WTC11 (cell line): ENCODE data around the gene TSPAN6. TPM values are rescaled to one million over a fixed set of nuclear protein-coding genes. Genes with fewer than 3 reads are reported as not detected.

Experiments
- ATAC-seq: fragments of 200-7000 bp; cut with Tn5 transposase; 2 replicates; pipeline ENCODE4 v1.10.0; 2021; ENCODE audit warnings: mild to moderate bottlenecking, moderate library complexity
- CTCF ChIA-PET: fragments of 300-600 bp; sonication (Branson Sonifier 250); formaldehyde crosslinking; loops from one replicate; lab custom pipeline; 2021; ENCODE audit warnings: antibody characterized with exemption; lab: Charles Lee
- POLR2A ChIA-PET: fragments of 350-600 bp; sonication (Branson Sonifier 250); formaldehyde crosslinking; loops from one replicate; lab custom pipeline; 2021; ENCODE audit warnings: antibody characterized with exemption; lab: Charles Lee
- DNase-seq: peaks from one replicate; pipeline ENCODE4 v3.0.0; 2021; ENCODE audit warnings: low spot score
- H3K27ac Mint-ChIP-seq: 2 replicates; pipeline ENCODE4 v1.8.0; 2021; ENCODE audit warnings: mixed read lengths
- H3K27me3 Mint-ChIP-seq: 2 replicates; pipeline ENCODE4 v1.8.0; 2021; ENCODE audit warnings: low read depth, mild to moderate bottlenecking, moderate library complexity, mixed read lengths
- H3K36me3 Mint-ChIP-seq: 2 replicates; pipeline ENCODE4 v1.8.0; 2021; ENCODE audit warnings: mixed read lengths
- H3K4me1 Mint-ChIP-seq: 2 replicates; pipeline ENCODE4 v1.8.0; 2022; ENCODE audit warnings: mixed read lengths
- H3K4me3 Mint-ChIP-seq: 2 replicates; pipeline ENCODE4 v1.8.0; 2021; ENCODE audit warnings: mild to moderate bottlenecking, moderate library complexity, mixed read lengths
- H3K9me3 Mint-ChIP-seq: 2 replicates; pipeline ENCODE4 v1.8.0; 2021; ENCODE audit warnings: mixed read lengths
- E2F1 ChIP-seq: sonication (generic); formaldehyde crosslinking; IDR thresholded peaks from 2 replicates; pipeline ENCODE4 v1.8.0; 2022; ENCODE audit warnings: mild to moderate bottlenecking, missing genetic modification reagents
- ELF4 ChIP-seq: sonication (generic); formaldehyde crosslinking; IDR thresholded peaks from 2 replicates; pipeline ENCODE4 v1.8.1; 2022; ENCODE audit warnings: low read depth, mild to moderate bottlenecking, moderate library complexity, missing genetic modification reagents
- ESRRA ChIP-seq: sonication (generic); formaldehyde crosslinking; IDR thresholded peaks from 2 replicates; pipeline ENCODE4 v1.8.1; 2022; ENCODE audit warnings: mild to moderate bottlenecking, missing genetic modification reagents, borderline replicate concordance
- HMGA2 ChIP-seq: fragments of 250-450 bp; sonication (Bioruptor Pico); IDR thresholded peaks from 2 replicates; pipeline ENCODE4 v1.4.0; 2021; ENCODE audit warnings: mild to moderate bottlenecking, moderate library complexity
- NFATC4 ChIP-seq: fragments of 250-450 bp; sonication (Bioruptor Pico); IDR thresholded peaks from 2 replicates; pipeline ENCODE4 v1.9.0; 2021; ENCODE audit warnings: mild to moderate bottlenecking
- NFYB ChIP-seq: sonication (generic); formaldehyde crosslinking; conservative IDR thresholded peaks from 2 replicates; pipeline ENCODE4 v1.8.0; 2022; ENCODE audit warnings: low read depth, missing genetic modification reagents
- NR1H2 ChIP-seq: sonication (generic); formaldehyde crosslinking; IDR thresholded peaks from 2 replicates; pipeline ENCODE4 v1.9.0; 2021; ENCODE audit warnings: mild to moderate bottlenecking, moderate library complexity, missing genetic modification reagents
- NR3C1 ChIP-seq: sonication (generic); formaldehyde crosslinking; conservative IDR thresholded peaks from 2 replicates; pipeline ENCODE4 v1.8.1; 2023; ENCODE audit warnings: low read depth, mild to moderate bottlenecking, missing genetic modification reagents
- PRDM15 ChIP-seq: sonication (generic); formaldehyde crosslinking; IDR thresholded peaks from 2 replicates; pipeline ENCODE4 v1.8.0; 2022; ENCODE audit warnings: missing genetic modification reagents
- ZNF263 ChIP-seq: sonication (generic); formaldehyde crosslinking; IDR thresholded peaks from 2 replicates; pipeline ENCODE4 v1.8.1; 2022; ENCODE audit warnings: low read depth, mild to moderate bottlenecking, moderate library complexity, missing genetic modification reagents
- ZNF416 ChIP-seq: fragments of 250-450 bp; sonication (Bioruptor Pico); IDR thresholded peaks from 2 replicates; pipeline ENCODE4 v1.9.0; 2021; ENCODE audit warnings: mild to moderate bottlenecking, inconsistent platforms
- total RNA-seq: library from RNA; stranded (reverse); gene quantifications from 3 replicates; pipeline ENCODE4 v1.2.3, GENCODE V29; 2021
- TF ChIP-seq, protein P1 (sequence below): sonication (generic); formaldehyde crosslinking; IDR thresholded peaks from 2 replicates; pipeline ENCODE4 v1.8.1; 2023; ENCODE audit warnings: mild to moderate bottlenecking, missing genetic modification reagents
- TF ChIP-seq, protein P2 (sequence below): sonication (generic); formaldehyde crosslinking; IDR thresholded peaks from 2 replicates; pipeline ENCODE4 v1.8.1; 2022; ENCODE audit warnings: low read depth, missing genetic modification reagents, borderline replicate concordance
- TF ChIP-seq, protein P3 (sequence below): fragments of 250-450 bp; sonication (Bioruptor Pico); IDR thresholded peaks from 2 replicates; pipeline ENCODE4 v2.1.2; 2022; ENCODE audit warnings: mild to moderate bottlenecking, moderate library complexity
- TF ChIP-seq, protein P4 (sequence below): fragments of 250-450 bp; sonication (Bioruptor Pico); IDR thresholded peaks from 2 replicates; pipeline ENCODE4 v1.8.0; 2021; ENCODE audit warnings: mild to moderate bottlenecking
- TF ChIP-seq, protein P5 (sequence below): fragments of 250-450 bp; sonication (Bioruptor Pico); IDR thresholded peaks from 2 replicates; pipeline ENCODE4 v1.9.0; 2021; ENCODE audit warnings: moderate library complexity, mild to moderate bottlenecking, inconsistent platforms, borderline replicate concordance
- TF ChIP-seq, protein P6 (sequence below): fragments of 250-450 bp; sonication (Bioruptor Pico); IDR thresholded peaks from 2 replicates; pipeline ENCODE4 v1.9.0; 2021; ENCODE audit warnings: mild to moderate bottlenecking, borderline replicate concordance

TSPAN6 gene
- total RNA-seq, 1 experiment from 2014 or later = 47.0 TPM

DNA sequence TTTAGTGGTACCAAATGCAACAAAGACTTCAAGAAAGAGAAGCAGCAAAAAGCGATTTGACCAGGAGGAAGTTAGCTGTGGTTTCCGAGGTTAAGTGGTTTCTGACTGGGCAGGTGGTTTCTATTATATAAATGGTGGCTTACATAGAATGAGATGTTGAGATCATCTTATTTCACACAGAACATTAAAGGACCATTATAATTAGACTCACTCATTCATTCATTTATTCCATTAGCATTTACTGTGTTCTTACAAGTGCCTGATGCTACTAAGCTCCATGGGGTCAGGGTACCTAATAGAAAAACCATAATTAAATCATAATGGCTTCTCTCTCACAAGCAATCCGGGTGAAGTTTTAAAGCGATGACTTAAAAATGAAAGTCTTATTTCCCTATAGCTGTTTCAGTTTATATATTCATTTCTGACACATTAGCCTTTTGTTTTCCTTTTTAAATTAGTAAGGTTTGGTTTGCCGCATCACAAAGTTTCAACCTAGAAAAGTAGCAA lies 10.6 kb downstream of the TSPAN6 start:
- TF ChIP-seq ESRRA (CRISPR knock-in tag) (no peak), PRDM15 (no peak), HMGA2 (CRISPR knock-in tag) (no peak), ZNF416 (CRISPR knock-in tag) (no peak), NR1H2 (CRISPR knock-in tag) (no peak)
- TF ChIP-seq, protein P1, sequence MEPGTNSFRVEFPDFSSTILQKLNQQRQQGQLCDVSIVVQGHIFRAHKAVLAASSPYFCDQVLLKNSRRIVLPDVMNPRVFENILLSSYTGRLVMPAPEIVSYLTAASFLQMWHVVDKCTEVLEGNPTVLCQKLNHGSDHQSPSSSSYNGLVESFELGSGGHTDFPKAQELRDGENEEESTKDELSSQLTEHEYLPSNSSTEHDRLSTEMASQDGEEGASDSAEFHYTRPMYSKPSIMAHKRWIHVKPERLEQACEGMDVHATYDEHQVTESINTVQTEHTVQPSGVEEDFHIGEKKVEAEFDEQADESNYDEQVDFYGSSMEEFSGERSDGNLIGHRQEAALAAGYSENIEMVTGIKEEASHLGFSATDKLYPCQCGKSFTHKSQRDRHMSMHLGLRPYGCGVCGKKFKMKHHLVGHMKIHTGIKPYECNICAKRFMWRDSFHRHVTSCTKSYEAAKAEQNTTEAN (CRISPR knock-in tag) = no peak
- TF ChIP-seq, protein P2, sequence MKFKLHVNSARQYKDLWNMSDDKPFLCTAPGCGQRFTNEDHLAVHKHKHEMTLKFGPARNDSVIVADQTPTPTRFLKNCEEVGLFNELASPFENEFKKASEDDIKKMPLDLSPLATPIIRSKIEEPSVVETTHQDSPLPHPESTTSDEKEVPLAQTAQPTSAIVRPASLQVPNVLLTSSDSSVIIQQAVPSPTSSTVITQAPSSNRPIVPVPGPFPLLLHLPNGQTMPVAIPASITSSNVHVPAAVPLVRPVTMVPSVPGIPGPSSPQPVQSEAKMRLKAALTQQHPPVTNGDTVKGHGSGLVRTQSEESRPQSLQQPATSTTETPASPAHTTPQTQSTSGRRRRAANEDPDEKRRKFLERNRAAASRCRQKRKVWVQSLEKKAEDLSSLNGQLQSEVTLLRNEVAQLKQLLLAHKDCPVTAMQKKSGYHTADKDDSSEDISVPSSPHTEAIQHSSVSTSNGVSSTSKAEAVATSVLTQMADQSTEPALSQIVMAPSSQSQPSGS = no peak
- TF ChIP-seq, all 79 proteins: peak for 0
- DNase-seq = no peak
- ChIA-PET CTCF (interaction anchor here (1.2 kb wide), 1 partner anchor 11 kb away, joined by 4 read pairs; no protein-coding TSS in a partner anchor), POLR2A (no interaction called here)
- peaks cover 21% of the 10 kb centered on the region for H3K36me3 Mint-ChIP-seq
- H3K27ac Mint-ChIP-seq = no peak overlapping the region
- no peaks in the 10 kb centered on the region for H3K9me3 Mint-ChIP-seq
- no peaks in the 10 kb centered on the region for H3K4me1 Mint-ChIP-seq
- ATAC-seq = no peak
- no peaks in the 10 kb centered on the region for H3K27me3 Mint-ChIP-seq
- H3K4me3 Mint-ChIP-seq = no peak overlapping the region

DNA sequence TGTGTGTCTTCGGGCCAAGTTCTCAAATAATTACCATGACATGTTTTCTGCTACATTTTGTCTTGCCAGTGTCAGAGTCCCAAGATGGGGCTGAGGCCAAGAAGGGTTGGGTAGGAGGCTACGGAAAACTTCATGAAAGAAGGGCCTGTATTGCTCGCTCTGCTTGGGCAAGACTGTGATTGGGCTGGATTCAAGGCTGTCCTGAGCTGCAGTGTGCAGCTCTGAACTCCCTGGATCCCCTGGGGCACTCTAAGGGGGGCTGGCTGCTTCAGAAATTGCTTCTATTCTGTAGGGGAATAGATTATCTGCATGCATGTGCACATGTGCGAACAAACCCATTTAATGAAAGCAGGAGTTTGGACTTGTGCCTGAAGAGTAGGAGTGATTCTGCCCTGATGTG lies 13.6 kb downstream of the TSPAN6 start:
- ChIA-PET POLR2A (no interaction called here), CTCF (interaction anchor here (0.5 kb wide), 1 partner anchor 60 kb away, joined by 4 read pairs; no protein-coding TSS in a partner anchor)
- Mint-ChIP-seq H3K4me3 (no peak overlapping the region), H3K36me3 (no peaks in the 10 kb centered on the region), H3K27me3 (no peaks in the 10 kb centered on the region), H3K9me3 (0 out of 2 replicates have a peak, but pooled peaks cover 3% of the 10 kb centered on the region), H3K4me1 (no peaks in the 10 kb centered on the region), H3K27ac (no peak overlapping the region)
- ATAC-seq (no peak), DNase-seq (no peak)
- no peak for TF ChIP-seq NR3C1 (CRISPR knock-in tag)
- no peak for TF ChIP-seq HMGA2 (CRISPR knock-in tag)
- no peak for TF ChIP-seq ELF4 (CRISPR knock-in tag)
- TF ChIP-seq, protein P3, sequence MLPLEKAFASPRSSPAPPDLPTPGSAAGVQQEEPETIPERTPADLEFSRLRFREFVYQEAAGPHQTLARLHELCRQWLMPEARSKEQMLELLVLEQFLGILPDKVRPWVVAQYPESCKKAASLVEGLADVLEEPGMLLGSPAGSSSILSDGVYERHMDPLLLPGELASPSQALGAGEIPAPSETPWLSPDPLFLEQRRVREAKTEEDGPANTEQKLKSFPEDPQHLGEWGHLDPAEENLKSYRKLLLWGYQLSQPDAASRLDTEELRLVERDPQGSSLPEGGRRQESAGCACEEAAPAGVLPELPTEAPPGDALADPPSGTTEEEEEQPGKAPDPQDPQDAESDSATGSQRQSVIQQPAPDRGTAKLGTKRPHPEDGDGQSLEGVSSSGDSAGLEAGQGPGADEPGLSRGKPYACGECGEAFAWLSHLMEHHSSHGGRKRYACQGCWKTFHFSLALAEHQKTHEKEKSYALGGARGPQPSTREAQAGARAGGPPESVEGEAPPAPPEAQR (CRISPR knock-in tag) = no peak
- TF ChIP-seq, protein P4, sequence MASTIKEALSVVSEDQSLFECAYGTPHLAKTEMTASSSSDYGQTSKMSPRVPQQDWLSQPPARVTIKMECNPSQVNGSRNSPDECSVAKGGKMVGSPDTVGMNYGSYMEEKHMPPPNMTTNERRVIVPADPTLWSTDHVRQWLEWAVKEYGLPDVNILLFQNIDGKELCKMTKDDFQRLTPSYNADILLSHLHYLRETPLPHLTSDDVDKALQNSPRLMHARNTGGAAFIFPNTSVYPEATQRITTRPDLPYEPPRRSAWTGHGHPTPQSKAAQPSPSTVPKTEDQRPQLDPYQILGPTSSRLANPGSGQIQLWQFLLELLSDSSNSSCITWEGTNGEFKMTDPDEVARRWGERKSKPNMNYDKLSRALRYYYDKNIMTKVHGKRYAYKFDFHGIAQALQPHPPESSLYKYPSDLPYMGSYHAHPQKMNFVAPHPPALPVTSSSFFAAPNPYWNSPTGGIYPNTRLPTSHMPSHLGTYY (CRISPR knock-in tag) = no peak
- TF ChIP-seq, protein P5, sequence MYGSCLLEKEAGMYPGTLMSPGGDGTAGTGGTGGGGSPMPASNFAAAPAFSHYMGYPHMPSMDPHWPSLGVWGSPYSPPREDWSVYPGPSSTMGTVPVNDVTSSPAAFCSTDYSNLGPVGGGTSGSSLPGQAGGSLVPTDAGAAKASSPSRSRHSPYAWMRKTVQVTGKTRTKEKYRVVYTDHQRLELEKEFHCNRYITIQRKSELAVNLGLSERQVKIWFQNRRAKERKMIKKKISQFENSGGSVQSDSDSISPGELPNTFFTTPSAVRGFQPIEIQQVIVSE = no peak
- no peak for TF ChIP-seq NFYB
- TF ChIP-seq E2F1 = no peak
- TF ChIP-seq ZNF263 = no peak
- no peak for TF ChIP-seq NFATC4 (CRISPR knock-in tag)
- TF ChIP-seq, protein P6, sequence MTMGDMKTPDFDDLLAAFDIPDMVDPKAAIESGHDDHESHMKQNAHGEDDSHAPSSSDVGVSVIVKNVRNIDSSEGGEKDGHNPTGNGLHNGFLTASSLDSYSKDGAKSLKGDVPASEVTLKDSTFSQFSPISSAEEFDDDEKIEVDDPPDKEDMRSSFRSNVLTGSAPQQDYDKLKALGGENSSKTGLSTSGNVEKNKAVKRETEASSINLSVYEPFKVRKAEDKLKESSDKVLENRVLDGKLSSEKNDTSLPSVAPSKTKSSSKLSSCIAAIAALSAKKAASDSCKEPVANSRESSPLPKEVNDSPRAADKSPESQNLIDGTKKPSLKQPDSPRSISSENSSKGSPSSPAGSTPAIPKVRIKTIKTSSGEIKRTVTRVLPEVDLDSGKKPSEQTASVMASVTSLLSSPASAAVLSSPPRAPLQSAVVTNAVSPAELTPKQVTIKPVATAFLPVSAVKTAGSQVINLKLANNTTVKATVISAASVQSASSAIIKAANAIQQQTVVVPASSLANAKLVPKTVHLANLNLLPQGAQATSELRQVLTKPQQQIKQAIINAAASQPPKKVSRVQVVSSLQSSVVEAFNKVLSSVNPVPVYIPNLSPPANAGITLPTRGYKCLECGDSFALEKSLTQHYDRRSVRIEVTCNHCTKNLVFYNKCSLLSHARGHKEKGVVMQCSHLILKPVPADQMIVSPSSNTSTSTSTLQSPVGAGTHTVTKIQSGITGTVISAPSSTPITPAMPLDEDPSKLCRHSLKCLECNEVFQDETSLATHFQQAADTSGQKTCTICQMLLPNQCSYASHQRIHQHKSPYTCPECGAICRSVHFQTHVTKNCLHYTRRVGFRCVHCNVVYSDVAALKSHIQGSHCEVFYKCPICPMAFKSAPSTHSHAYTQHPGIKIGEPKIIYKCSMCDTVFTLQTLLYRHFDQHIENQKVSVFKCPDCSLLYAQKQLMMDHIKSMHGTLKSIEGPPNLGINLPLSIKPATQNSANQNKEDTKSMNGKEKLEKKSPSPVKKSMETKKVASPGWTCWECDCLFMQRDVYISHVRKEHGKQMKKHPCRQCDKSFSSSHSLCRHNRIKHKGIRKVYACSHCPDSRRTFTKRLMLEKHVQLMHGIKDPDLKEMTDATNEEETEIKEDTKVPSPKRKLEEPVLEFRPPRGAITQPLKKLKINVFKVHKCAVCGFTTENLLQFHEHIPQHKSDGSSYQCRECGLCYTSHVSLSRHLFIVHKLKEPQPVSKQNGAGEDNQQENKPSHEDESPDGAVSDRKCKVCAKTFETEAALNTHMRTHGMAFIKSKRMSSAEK (CRISPR knock-in tag) = no peak
